Kidney epithelial cell (primary cell): ENCODE results near the gene NDNF. TPM values are rescaled to one million over a fixed set of nuclear protein-coding genes. Genes with fewer than 3 reads are reported as not detected.

Source experiments
- DNase-seq: peaks from one replicate; pipeline ENCODE4 v3.0.0-alpha.2; 2010; ENCODE audit warnings: low read depth
- H3K27me3 ChIP-seq: 2 replicates; pipeline ENCODE4 v1.6.0; 2011; ENCODE audit warnings: low read length; ENCODE audit not compliant: control insufficient read depth, insufficient read depth
- H3K36me3 ChIP-seq: 2 replicates; pipeline ENCODE4 v1.5.1; 2011; ENCODE audit warnings: low read length; ENCODE audit not compliant: control insufficient read depth, insufficient read depth
- H3K4me3 ChIP-seq: 2 replicates; pipeline ENCODE4 v1.5.1; 2011; ENCODE audit warnings: low read depth, mild to moderate bottlenecking, control low read depth, low read length
- CTCF ChIP-seq: IDR thresholded peaks from 2 replicates; pipeline ENCODE4 v1.5.1; 2011; ENCODE audit warnings: mild to moderate bottlenecking, moderate library complexity, low read length, control low read depth, inconsistent platforms; ENCODE audit not compliant: insufficient read depth, poor library complexity, severe bottlenecking
- total RNA-seq: library from RNA; depleted of rRNA; stranded (reverse); fragments of >200 nt; gene quantifications from 2 replicates; pipeline ENCODE4 v1.2.3, GENCODE V29; 2015

The NDNF gene
- total RNA-seq, 1 donor from 2014 or later = 0.08 TPM

DNA sequence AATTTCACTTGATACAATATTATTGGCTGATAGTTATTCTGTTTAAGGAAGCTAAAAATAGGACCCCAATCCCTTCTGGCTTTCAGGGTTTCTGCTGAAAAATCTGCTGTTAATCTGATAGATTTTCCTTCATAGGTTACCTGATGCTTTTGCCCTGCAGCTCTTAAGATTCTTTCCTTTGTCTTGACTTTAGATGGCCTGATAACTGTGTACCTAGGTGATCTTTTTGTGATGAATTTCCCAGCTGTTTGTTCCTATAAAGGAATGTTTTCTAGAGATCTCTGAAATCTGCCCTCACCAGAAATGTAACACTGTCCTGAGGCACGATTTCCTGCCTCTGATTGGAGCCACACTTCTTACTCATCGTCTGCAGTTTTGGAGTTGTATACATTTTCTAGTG is 80.5 kb downstream of the NDNF start:
- DNase-seq = no peak
- H3K4me3 ChIP-seq = no peak overlapping the region
- no peaks in the 10 kb centered on the region for H3K27me3 ChIP-seq
- no peak for TF ChIP-seq CTCF
- H3K36me3 ChIP-seq = no peaks in the 10 kb centered on the region

GRCh38 chr4:120990246-120990645 is 82.1 kb downstream of the NDNF start:
- no peaks in the 10 kb centered on the region for H3K36me3 ChIP-seq
- no peak for TF ChIP-seq CTCF

More at GRCh38 chr4:120990246-120990645, 82.1 kb downstream of the NDNF start:
- Histone ChIP-seq H3K27me3 (no peaks in the 10 kb centered on the region), H3K4me3 (no peak overlapping the region)
- DNase-seq = no peak

Other genes with a start within 250 kb of the NDNF start
- 7.1 and 7.3 TPM in 2 replicates for gene PRDM5, start 149.8 kb downstream of the NDNF start, total RNA-seq
- gene TNIP3, start 91.8 kb upstream of the NDNF start, total RNA-seq = 0.21 and 1.1 TPM in 2 replicates